SKM-1 treated with dmso at 0.1 percent for 144 hours (cell line): Measurements from ENCODE around the gene CUTA.
"Not testable (repeated sequence)": the region's sequence is repeated elsewhere in the genome, so short reads cannot be mapped to it uniquely, and the experiment has no call there.

Experiments
- DNase-seq: peaks from one replicate; lab custom pipeline; 2025; ENCODE audit not compliant: unreplicated experiment; lab: John Stamatoyannopoulos, UW

CUTA gene

DNA sequence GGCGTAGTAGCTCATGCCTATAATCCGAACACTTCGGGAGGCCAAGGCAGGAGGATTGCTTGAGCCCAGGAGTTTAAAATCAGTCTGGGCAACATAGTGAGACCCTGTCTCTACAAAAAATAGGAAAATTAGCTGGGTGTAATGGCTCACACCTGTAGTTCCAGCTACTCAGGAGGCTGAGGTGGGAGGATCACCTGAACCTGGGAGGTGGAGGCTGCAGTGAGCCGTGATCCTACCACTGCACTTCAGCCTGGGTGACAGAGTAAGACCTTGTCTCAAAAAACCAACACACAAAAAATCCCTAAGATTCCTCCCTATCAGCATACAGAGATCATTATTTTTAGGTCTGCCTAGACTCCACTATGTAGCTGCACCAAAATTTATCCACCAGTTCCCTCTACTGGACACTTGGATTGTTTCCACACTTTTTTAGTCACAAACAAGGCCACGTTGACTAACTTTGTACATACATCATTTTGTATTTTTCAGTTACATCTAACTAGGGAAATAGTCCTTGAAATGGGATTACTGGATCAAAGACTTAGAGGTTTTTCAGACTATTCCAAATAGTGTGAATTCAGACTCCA, 10.7 kb downstream of the CUTA start:
- no peak for DNase-seq

- DNase-seq, result no peak
Observed at GRCh38 chr6:33406126-33406525, 11.8 kb downstream of the CUTA start.

DNA sequence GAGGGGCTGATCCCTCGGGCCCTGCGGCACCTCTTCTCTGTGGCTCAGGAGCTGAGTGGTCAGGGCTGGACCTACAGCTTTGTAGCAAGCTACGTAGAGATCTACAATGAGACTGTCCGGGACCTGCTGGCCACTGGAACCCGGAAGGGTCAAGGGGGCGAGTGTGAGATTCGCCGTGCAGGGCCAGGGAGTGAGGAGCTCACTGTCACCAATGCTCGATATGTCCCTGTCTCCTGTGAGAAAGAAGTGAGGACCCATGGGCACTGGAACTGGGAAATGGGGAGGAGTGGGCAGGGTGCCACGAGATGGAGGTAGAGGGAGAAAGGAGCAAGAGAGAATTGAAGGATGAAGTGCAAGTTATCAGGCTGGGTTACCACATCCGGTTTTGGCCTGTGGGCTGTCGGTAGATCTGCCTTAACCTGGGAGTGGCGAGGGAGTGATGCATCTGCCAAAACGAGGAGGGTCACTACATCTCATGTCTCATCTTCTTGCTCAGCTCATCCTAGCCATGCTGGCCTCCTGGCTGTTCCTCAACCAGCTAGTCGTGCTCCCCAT, 12.4 kb downstream of the CUTA start:
- no peak for DNase-seq

- no peak for DNase-seq
Observed at GRCh38 chr6:33404884-33405283, 13.0 kb downstream of the CUTA start.

DNA sequence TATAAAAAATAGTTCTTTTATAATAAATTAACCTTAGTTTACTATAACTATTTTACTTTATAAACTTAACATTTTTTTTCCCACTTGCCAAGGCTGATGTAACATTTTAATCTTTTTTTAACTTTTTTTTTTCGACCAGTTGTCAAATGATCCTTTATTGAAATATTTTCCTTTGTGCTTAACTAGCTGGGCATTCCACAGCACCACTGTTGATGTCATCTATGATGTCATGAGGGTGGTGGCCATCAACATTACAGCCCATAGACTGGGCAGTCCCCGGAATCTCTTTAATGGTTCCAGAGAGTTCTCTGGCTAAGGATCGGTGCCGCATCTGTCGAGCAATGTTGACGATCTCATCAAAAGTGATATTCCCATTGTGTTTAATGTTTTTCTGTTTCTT, 18.0 kb downstream of the CUTA start:
- DNase-seq, result not testable (repeated sequence)

GRCh38 chr6:33398601-33399000, 19.3 kb downstream of the CUTA start:
- DNase-seq, result not testable (repeated sequence)

DNA sequence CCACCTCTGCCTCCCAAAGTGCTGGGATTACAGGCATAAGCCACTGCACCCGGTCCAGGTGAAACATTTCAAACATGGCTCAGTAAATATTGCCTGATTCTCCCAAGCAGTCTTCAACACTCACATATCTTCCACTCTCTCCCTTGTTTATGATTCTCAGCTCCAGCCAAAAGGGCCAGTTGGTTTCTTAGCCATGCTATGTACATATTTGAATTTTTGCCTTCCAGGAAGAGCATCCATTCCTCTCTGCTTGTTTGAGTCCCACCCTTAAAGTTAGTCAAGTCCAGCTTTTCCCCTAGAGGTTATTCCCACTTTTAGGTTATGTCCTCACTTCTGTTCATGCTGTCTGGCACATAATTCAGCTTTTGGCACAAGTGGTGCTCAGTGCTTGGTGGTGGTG, 20.4 kb downstream of the CUTA start:
- DNase-seq, result no peak

DNA sequence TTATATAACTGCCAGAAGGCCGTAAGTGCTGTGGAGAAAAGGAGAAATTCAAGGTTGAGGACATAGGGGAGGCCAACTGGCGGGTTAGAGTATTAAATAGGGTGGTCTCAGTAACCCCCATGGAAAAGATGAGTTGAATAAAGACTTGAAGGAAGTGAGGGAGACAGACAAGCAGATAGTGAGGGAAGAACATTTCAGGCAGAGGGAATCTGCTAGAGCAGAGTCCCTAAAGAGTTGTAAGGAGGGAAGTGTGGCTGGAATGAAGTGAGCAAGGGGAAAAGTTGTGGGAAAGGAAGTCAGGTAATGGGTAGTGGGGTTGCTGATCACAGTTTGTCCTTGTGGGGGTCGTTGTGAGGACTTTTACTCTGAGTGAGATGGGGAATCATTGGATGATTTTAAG, 24.9 kb downstream of the CUTA start:
- DNase-seq, result no peak

GRCh38 chr6:33392595-33392948, 25.3 kb downstream of the CUTA start:
- DNase-seq, result no peak

DNA sequence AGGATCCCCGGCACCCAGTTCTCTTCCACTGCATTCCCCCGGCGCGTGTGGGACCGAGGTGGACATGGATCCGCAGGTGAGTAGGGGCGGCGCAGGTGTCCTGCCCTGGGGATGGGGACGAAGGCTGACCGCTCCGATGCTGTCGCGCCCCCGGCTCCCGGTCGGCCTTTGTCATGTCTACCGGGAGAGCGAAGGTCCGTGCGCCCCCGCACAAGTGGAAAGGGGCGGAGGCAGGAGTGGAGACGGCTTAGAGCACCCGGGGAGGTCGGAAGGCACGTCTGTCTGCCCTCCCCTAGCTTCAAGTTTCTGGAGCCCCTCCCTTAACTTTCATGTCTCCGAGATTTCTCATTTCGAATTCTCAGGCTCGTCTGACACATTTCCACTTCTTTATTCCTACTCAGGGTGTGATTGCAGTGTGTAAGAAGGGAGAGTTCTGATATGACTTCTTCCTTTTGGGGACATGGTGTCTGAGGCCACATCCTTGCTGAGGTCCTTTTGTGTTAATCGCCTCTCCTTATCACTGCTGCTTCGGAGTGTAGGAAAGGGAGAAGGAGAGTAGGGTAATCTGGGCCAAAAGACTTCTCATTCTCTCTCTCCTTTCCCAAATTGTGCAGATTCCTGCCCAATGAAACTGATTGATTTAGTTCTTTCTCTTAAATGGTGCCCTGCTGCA, 25.8 kb downstream of the CUTA start:
- no peak for DNase-seq

- DNase-seq, result peak; percentile 99
Observed at GRCh38 chr6:33391278-33391921, 26.5 kb downstream of the CUTA start, which contains the start of gene KIFC1. Gene KIFC1 (plus strand): TSS chr6:33391823. CDS start chr6:33391986, 163 bp downstream.

DNA sequence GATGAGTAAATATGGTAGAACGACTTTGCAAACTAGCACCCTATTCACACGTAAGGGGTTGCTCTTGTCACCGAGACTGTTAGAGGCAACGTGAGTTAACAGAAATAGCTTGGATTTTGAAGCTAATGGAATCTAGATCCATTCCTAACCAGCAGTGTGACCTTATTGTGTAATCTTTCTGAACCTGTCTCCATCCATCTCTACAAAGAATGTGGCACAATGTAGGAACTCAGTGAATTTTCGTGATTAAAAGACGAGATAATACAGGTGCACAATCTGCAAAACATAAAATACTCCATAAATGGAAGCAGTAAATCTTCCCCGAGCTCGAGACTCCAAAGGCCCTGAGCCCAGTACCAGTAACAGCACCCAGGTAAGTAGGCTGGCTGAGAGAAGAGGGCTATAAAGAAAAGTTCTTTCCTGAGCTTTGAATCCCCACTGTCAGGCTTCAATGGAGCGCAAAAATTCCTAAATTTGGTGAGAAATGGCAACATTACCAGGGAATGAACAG, 27.1 kb downstream of the CUTA start:
- no peak for DNase-seq

- no peak for DNase-seq
Observed at GRCh38 chr6:33390173-33390572, 27.7 kb downstream of the CUTA start.

GRCh38 chr6:33384581-33385020, 33.3 kb downstream of the CUTA start:
- no peak for DNase-seq

DNA sequence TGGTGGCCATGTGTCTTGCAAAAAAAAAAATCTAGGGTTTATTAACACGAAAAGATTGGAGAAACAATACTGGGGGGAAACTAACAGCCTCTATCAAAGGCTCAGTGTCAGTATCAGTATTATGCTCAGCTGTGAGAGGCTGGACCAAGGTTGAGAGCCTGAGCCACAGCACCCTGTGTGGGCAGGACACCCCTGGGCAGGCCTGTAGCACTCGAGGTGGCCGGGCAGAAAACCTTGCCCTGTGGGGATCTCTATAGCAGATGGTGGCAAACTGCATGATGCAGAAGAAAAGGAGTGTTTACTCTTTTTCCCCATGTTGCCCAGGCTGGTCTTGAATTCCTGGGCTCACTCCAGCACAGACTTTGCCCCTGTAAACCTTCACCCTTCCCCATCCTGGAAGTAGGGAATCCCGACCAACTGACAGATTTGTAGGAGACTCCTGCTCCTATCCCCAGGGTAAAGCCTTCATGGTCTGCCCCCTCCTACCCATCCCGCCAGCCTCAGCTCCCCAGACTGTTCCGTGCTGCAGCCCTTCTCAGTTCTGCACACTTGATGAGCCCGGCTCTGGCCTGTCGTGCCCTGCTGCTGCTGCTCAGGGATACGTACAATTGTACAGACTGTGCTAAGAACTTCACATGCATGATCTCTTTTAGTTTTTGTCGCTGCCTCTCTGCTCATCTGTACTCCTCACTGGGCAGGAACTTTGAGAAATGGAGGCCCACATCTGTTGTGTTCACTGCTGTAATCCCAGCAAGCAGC, 34.3 kb downstream of the CUTA start:
- DNase-seq, result no peak

DNA sequence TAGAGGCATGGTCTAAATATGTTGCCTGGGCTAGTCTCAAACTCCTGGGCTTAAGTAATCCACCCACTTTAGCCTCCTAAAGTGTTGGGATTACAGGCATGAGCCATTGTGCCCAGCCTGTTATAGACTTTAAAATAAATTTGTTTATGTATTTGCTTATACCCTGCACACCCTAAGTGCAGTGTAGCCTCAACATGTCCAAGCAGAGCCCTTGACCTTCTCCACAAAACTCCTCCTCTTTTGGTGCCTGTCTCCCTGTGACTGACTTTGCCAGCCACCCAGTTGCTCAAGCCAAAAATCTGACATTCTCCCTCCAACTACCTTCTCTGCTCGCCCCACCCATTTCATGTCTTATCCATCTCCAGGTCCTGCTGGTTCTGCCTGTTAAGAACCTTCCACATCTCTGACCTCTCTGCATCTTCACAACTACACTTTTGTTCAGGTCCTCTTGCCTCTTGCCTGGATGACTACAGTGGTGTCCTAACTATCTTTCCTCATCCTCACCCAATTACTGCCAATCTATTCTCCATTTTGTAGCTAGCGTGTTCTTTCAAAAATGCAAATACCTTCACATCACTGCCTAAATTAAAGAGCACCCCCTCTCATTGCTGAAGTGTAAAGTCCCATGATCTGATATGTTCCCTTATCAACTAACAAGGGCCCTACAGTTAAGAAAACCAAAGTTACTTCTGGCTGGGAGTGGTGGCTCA, 37.5 kb downstream of the CUTA start:
- DNase-seq, result no peak

DNA sequence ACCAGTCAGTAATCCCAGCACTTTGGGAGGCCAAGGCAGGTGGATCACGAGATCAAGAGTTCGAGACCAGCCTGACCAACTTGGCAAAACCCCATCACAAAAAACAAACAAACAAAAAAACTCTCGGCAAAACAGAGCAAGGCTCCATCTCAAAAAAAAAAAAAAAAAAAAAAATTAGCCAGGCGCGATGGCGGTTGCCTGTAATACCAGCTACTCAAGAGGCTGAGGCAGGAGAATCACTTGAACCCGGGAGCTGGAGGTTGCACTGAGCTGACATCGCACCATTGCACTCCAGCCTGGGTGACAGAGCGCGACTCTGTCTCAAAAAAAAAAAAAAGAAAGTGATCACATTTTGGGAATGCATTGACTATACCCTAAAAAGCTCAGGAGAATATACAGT, 38.7 kb downstream of the CUTA start:
- not testable (repeated sequence) for DNase-seq

- no peak for DNase-seq
Observed at GRCh38 chr6:33377171-33377570, 40.7 kb downstream of the CUTA start.

DNA sequence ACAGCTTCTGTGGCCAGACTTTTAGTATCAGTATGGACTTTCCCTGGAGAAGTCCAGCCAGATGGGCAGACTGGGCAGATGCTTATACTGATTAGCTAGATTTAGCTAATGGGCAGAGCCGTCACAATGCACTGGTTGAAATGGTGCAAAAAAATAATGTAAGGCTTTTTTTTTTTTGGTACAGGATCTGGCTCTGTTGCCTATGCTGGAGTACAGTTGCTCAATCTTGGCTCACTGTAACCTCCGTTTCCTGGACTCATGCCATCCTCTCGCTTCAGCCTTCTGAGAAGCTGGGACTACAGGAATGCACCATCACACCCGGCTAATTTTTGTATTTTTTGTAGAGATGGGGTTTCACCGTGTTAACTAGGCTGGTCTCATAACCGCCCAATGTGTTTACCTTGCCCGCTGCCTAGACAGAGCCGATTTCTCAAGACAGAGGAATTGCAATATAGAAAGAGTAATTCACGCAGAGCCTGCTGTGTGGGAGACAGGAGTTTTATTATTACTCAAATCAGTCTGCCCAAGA, 42.7 kb downstream of the CUTA start:
- peak; percentile 43 for DNase-seq
